HL-60 (cell line): Measurements from ENCODE around the gene ARHGEF37.

ENCODE experiments used
- CTCF ChIP-seq: IDR thresholded peaks from one replicate; pipeline ENCODE4 v1.5.1; 2011; ENCODE audit warnings: low read length, control low read depth, inconsistent platforms; ENCODE audit not compliant: insufficient read depth
- POLR2AphosphoS5 ChIP-seq: IDR thresholded peaks from 2 replicates; pipeline ENCODE4 v1.6.1; 2012; ENCODE audit warnings: low read depth
- REST ChIP-seq: IDR thresholded peaks from 2 replicates; pipeline ENCODE4 v1.6.1; 2012; ENCODE audit warnings: low read depth; ENCODE audit not compliant: insufficient replicate concordance

DNA sequence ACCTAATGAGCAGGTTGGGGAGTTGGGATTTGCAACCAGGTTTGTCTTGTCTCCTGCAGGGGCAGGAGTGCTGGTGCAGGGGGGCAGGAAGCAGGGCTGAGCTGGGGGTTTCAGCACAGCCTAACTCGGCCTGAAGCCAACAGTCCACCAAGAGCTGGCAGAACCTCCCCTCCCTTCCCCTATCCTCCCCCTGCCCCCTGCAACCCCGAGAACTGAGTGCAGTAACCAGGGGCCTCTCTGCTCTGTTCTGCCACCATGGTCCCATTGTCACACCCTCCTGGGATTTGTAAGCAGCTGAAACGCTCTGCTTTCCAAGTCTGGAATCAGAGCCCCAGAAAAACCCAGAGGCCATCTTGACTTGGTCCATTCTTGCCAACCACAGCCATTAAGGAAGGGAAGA, 72.9 kb downstream of the ARHGEF37 start:
- TF ChIP-seq CTCF (no peak), POLR2AphosphoS5 (no peak), REST (no peak)
